ENCODE results near the gene ZNF530. TPM values are rescaled to one million over a fixed set of nuclear protein-coding genes. Genes with fewer than 3 reads are reported as not detected.
A peak's percentile ranks its signal among the peaks of the same experiment; 100 is the strongest.

ZNF530 gene
- total RNA-seq, 1 donor from 2014 or later: 7.2 TPM

GRCh38 chr19:57642396-57643046 lies 42.8 kb downstream of the ZNF530 start:
- Mint-ChIP-seq H3K36me3 (ENCODE audit: low read depth, unreplicated experiment) (peaks cover 47% of the 10 kb centered on the region), H3K9me3 (ENCODE audit: unreplicated experiment) (no peaks in the 10 kb centered on the region), H3K27me3 (ENCODE audit: unreplicated experiment) (no peaks in the 10 kb centered on the region), H3K27ac (ENCODE audit: unreplicated experiment) (no peak overlapping the region), H3K4me3 (ENCODE audit: unreplicated experiment) (no peak overlapping the region), H3K4me1 (ENCODE audit: unreplicated experiment) (peaks cover 5% of the 10 kb centered on the region)
- TF ChIP-seq CTCF (IDR thresholded peaks at IDR 0.05; ENCODE audit: unreplicated experiment): no peak
- no peak for DNase-seq (ENCODE audit: low spot score)

- no peak for TF ChIP-seq CTCF (IDR thresholded peaks at IDR 0.05; ENCODE audit: unreplicated experiment)
- Mint-ChIP-seq H3K36me3 (ENCODE audit: low read depth, unreplicated experiment) (peaks cover 35% of the 10 kb centered on the region), H3K4me1 (ENCODE audit: unreplicated experiment) (peaks cover 11% of the 10 kb centered on the region), H3K27ac (ENCODE audit: unreplicated experiment) (no peak overlapping the region), H3K27me3 (ENCODE audit: unreplicated experiment) (no peaks in the 10 kb centered on the region), H3K9me3 (ENCODE audit: unreplicated experiment) (no peaks in the 10 kb centered on the region), H3K4me3 (ENCODE audit: unreplicated experiment) (no peak overlapping the region)
- DNase-seq (ENCODE audit: low spot score): no peak
Measured at GRCh38 chr19:57643734-57644133, 44.0 kb downstream of the ZNF530 start.

GRCh38 chr19:57648331-57649003 lies 48.8 kb downstream of the ZNF530 start:
- Mint-ChIP-seq H3K4me1 (ENCODE audit: unreplicated experiment) (peaks cover 31% of the 10 kb centered on the region), H3K9me3 (ENCODE audit: unreplicated experiment) (peaks cover 4% of the 10 kb centered on the region), H3K27me3 (ENCODE audit: unreplicated experiment) (peaks cover 11% of the 10 kb centered on the region), H3K4me3 (ENCODE audit: unreplicated experiment) (peak overlapping the region; percentile 31), H3K36me3 (ENCODE audit: low read depth, unreplicated experiment) (peaks cover 25% of the 10 kb centered on the region), H3K27ac (ENCODE audit: unreplicated experiment) (peak overlapping the region; percentile 36)
- DNase-seq (ENCODE audit: low spot score): no peak
- TF ChIP-seq CTCF (IDR thresholded peaks at IDR 0.05; ENCODE audit: unreplicated experiment): no peak

- Mint-ChIP-seq H3K4me1 (ENCODE audit: unreplicated experiment) (peaks cover 36% of the 10 kb centered on the region), H3K9me3 (ENCODE audit: unreplicated experiment) (peaks cover 4% of the 10 kb centered on the region), H3K36me3 (ENCODE audit: low read depth, unreplicated experiment) (peaks cover 52% of the 10 kb centered on the region), H3K27ac (ENCODE audit: unreplicated experiment) (peak overlapping the region; percentile 88), H3K27me3 (ENCODE audit: unreplicated experiment) (peaks cover 17% of the 10 kb centered on the region), H3K4me3 (ENCODE audit: unreplicated experiment) (peak overlapping the region; percentile 79)
- no peak for DNase-seq (ENCODE audit: low spot score)
- TF ChIP-seq CTCF (IDR thresholded peaks at IDR 0.05; ENCODE audit: unreplicated experiment): no peak
Measured at GRCh38 chr19:57651654-57651996, 51.9 kb downstream of the ZNF530 start.

- H3K27ac Mint-ChIP-seq (ENCODE audit: unreplicated experiment): no peak overlapping the region
- peaks cover 52% of the 10 kb centered on the region for H3K36me3 Mint-ChIP-seq (ENCODE audit: low read depth, unreplicated experiment)
- H3K4me3 Mint-ChIP-seq (ENCODE audit: unreplicated experiment): peak overlapping the region; percentile 80
- no peak for TF ChIP-seq CTCF (IDR thresholded peaks at IDR 0.05; ENCODE audit: unreplicated experiment)
- DNase-seq (ENCODE audit: low spot score): no peak
- peaks cover 17% of the 10 kb centered on the region for H3K27me3 Mint-ChIP-seq (ENCODE audit: unreplicated experiment)
- H3K4me1 Mint-ChIP-seq (ENCODE audit: unreplicated experiment): peaks cover 30% of the 10 kb centered on the region
- peaks cover 4% of the 10 kb centered on the region for H3K9me3 Mint-ChIP-seq (ENCODE audit: unreplicated experiment)
Measured at GRCh38 chr19:57653689-57654088, 54.0 kb downstream of the ZNF530 start.

All from endothelial cell (in vitro differentiated cells).